HepG2 (cell line): Measurements from ENCODE around the gene TEAD3. TPM values are rescaled to one million over a fixed set of nuclear protein-coding genes. Genes with fewer than 3 reads are reported as not detected.

Experiments
- RELA ChIP-seq: sonication (generic); formaldehyde crosslinking; IDR thresholded peaks from 2 replicates; pipeline ENCODE4 v1.4.0; 2020; ENCODE audit warnings: missing genetic modification reagents
- SP4 ChIP-seq: sonication (generic); formaldehyde crosslinking; IDR thresholded peaks from 2 replicates; pipeline ENCODE4 v1.8.1; 2023; ENCODE audit warnings: mild to moderate bottlenecking, missing genetic modification reagents
- SRF ChIP-seq: IDR thresholded peaks from 2 replicates; pipeline ENCODE4 v1.6.1; 2011; ENCODE audit warnings: mild to moderate bottlenecking, low read depth, low read length, moderate library complexity
- TBX3 ChIP-seq: fragments of 450-650 bp; IDR thresholded peaks from 2 replicates; pipeline ENCODE4 v1.6.1; 2017; ENCODE audit warnings: antibody characterized with exemption, mild to moderate bottlenecking, inconsistent platforms, borderline replicate concordance
- TCF12 ChIP-seq, 2 experiments: fragments of 450-650 bp in 1 of 2; sonication (generic) in 1 of 2; formaldehyde crosslinking in 1 of 2; IDR thresholded peaks; 2 replicates each; pipeline versions ENCODE4 v1.6.1 to v1.8.0; 2017 to 2022; ENCODE audit warnings: antibody characterized with exemption in 1 of 2, mild to moderate bottlenecking in 1 of 2, missing genetic modification reagents in 1 of 2, moderate library complexity in 1 of 2
- TOPORS ChIP-seq: sonication (generic); formaldehyde crosslinking; IDR thresholded peaks from 2 replicates; pipeline ENCODE4 v1.8.0; 2023; ENCODE audit warnings: mild to moderate bottlenecking, missing genetic modification reagents
- UBTF ChIP-seq: sonication (generic); formaldehyde crosslinking; IDR thresholded peaks from 2 replicates; pipeline ENCODE4 v1.4.0; 2020; ENCODE audit warnings: mild to moderate bottlenecking, missing genetic modification reagents
- ZNF224 ChIP-seq: sonication (generic); formaldehyde crosslinking; IDR thresholded peaks from 2 replicates; pipeline ENCODE4 v1.5.0; 2020; ENCODE audit warnings: mild to moderate bottlenecking, missing genetic modification reagents
- ZNF280B ChIP-seq: sonication (generic); formaldehyde crosslinking; IDR thresholded peaks from 2 replicates; pipeline ENCODE4 v1.5.0; 2020; ENCODE audit warnings: missing genetic modification reagents, mild to moderate bottlenecking, borderline replicate concordance
- ZNF329 ChIP-seq: sonication (generic); formaldehyde crosslinking; IDR thresholded peaks from 2 replicates; pipeline ENCODE4 v1.9.0; 2021; ENCODE audit warnings: low read depth, mild to moderate bottlenecking, missing genetic modification reagents
- ZNF343 ChIP-seq: sonication (generic); formaldehyde crosslinking; IDR thresholded peaks from 2 replicates; pipeline ENCODE4 v1.4.0; 2020; ENCODE audit warnings: mild to moderate bottlenecking, missing genetic modification reagents
- ZXDC ChIP-seq: sonication (generic); formaldehyde crosslinking; IDR thresholded peaks from 2 replicates; pipeline ENCODE4 v1.5.0; 2020; ENCODE audit warnings: mild to moderate bottlenecking, missing genetic modification reagents
- polyA plus RNA-seq, 8 experiments: library from polyadenylated mRNA; depleted of rRNA in 3 of 8; stranded (reverse) in 7 of 8; unstranded in 1 of 8; fragments of >200 nt; fragmentation: Illumina TruSeq in 4 of 8; extraction: Trizol in 4 of 8; gene quantifications; 2 replicates each; pipeline versions ENCODE4 v1.2.1 to v1.2.3, GENCODE V29; 2011 to 2016; ENCODE audit warnings: low read depth in 4 of 8, missing spikeins in 1 of 8, mixed read lengths in 1 of 8; ENCODE audit not compliant: insufficient read depth in 1 of 8
- total RNA-seq, 5 experiments: library from RNA; depleted of rRNA; stranded (reverse); fragments of >200 nt; fragmentation: Illumina TruSeq; extraction: Trizol; gene quantifications; 2 replicates each; pipeline ENCODE4 v1.2.3, GENCODE V29; 2016; ENCODE audit warnings: low read depth in 1 of 5
- TF ChIP-seq, protein P1 (sequence below): sonication (generic); formaldehyde crosslinking; IDR thresholded peaks from 2 replicates; pipeline ENCODE4 v1.9.0; 2022; ENCODE audit warnings: low read depth, missing genetic modification reagents
- TF ChIP-seq, protein P2 (sequence below): sonication (generic); formaldehyde crosslinking; IDR thresholded peaks from 2 replicates; pipeline ENCODE4 v1.4.0; 2020; ENCODE audit warnings: low read depth, missing genetic modification reagents

The TEAD3 gene
- total and polyA plus RNA-seq, 2 of the 13 experiments (the other 11 are each of a cell fraction or from before 2014, with no cell fraction given) = 15.1 to 16.5 TPM

DNA sequence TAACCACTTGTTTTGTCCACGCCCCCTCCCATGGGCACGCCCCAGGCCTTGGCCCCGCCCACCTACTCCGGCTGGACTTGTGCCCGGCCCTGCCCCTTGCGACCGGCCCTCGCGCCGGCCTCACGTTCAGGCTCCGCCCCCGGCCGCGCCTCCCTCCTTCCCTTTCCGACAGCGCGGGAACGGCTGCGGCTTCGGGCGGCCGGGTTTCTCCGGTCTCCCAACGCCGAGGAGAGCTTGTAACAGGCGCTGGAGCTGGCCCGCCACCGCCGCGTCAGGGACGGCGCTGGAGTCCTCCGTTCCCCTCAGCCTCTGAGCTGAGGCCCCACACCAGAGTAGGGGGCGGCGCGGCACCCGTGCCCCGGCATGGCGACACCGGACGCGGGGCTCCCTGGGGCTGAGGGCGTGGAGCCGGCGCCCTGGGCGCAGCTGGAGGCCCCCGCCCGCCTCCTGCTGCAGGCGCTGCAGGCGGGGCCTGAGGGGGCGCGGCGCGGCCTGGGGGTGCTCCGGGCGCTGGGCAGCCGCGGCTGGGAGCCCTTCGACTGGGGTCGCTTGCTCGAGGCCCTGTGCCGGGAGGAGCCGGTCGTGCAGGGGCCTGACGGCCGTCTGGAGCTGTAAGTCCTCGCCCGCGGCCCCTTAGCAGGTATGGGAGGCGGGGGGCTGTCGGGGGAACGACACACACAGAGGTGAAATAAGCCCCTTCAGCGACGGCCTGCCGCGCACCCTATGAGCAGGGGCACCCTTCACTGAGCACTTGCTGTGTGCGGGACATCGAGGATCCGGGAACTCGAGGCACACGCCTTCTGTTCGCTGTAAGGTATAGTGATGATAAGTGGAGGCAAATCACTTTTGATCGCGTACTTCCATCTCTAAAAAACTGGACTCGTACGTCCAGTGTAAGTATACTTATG lies 44.4 kb downstream of the TEAD3 start, which contains the start of gene FANCE (continued):
- TF ChIP-seq ZNF329 (CRISPR knock-in tag) (no peak), SP4 (CRISPR knock-in tag) (peak; percentile 90), ZNF224 (0 out of 2 replicates have a peak, but pooled peaks have one; percentile 31), ZNF280B (CRISPR knock-in tag) (peak; percentile 67; the same call in 1 of the 2 replicates), TOPORS (CRISPR knock-in tag) (peak; percentile 58; the same call in 1 of the 2 replicates), ZXDC (CRISPR knock-in tag) (no peak), RELA (0 out of 2 replicates have a peak, but pooled peaks have one; percentile 65), UBTF (CRISPR knock-in tag) (peak; percentile 91), ZNF343 (CRISPR knock-in tag) (no peak), TCF12 (IDR thresholded peaks at IDR 0.05) (no peak), TCF12 (CRISPR knock-in tag; IDR thresholded peaks at IDR 0.05) (no peak), SRF (no peak), TBX3 (no peak)
- TF ChIP-seq, protein P1, sequence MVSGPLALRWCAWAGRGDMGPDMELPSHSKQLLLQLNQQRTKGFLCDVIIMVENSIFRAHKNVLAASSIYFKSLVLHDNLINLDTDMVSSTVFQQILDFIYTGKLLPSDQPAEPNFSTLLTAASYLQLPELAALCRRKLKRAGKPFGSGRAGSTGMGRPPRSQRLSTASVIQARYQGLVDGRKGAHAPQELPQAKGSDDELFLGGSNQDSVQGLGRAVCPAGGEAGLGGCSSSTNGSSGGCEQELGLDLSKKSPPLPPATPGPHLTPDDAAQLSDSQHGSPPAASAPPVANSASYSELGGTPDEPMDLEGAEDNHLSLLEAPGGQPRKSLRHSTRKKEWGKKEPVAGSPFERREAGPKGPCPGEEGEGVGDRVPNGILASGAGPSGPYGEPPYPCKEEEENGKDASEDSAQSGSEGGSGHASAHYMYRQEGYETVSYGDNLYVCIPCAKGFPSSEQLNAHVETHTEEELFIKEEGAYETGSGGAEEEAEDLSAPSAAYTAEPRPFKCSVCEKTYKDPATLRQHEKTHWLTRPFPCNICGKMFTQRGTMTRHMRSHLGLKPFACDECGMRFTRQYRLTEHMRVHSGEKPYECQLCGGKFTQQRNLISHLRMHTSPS (CRISPR knock-in tag) = no peak; the same call in 1 of the 2 replicates
- TF ChIP-seq, protein P2, sequence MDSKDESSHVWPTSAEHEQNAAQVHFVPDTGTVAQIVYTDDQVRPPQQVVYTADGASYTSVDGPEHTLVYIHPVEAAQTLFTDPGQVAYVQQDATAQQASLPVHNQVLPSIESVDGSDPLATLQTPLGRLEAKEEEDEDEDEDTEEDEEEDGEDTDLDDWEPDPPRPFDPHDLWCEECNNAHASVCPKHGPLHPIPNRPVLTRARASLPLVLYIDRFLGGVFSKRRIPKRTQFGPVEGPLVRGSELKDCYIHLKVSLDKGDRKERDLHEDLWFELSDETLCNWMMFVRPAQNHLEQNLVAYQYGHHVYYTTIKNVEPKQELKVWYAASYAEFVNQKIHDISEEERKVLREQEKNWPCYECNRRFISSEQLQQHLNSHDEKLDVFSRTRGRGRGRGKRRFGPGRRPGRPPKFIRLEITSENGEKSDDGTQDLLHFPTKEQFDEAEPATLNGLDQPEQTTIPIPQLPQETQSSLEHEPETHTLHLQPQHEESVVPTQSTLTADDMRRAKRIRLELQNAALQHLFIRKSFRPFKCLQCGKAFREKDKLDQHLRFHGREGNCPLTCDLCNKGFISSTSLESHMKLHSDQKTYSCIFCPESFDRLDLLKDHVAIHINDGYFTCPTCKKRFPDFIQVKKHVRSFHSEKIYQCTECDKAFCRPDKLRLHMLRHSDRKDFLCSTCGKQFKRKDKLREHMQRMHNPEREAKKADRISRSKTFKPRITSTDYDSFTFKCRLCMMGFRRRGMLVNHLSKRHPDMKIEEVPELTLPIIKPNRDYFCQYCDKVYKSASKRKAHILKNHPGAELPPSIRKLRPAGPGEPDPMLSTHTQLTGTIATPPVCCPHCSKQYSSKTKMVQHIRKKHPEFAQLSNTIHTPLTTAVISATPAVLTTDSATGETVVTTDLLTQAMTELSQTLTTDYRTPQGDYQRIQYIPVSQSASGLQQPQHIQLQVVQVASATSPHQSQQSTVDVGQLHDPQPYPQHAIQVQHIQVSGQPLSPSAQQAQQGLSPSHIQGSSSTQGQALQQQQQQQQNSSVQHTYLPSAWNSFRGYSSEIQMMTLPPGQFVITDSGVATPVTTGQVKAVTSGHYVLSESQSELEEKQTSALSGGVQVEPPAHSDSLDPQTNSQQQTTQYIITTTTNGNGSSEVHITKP (CRISPR knock-in tag) = no peak
